WTC11 (cell line): ENCODE results near the gene CPEB1. TPM values are rescaled to one million over a fixed set of nuclear protein-coding genes. Genes with fewer than 3 reads are reported as not detected.

Experiments used
- ATAC-seq: fragments of 200-7000 bp; cut with Tn5 transposase; 2 replicates; pipeline ENCODE4 v1.10.0; 2021; ENCODE audit warnings: mild to moderate bottlenecking, moderate library complexity
- CTCF ChIA-PET: fragments of 300-600 bp; sonication (Branson Sonifier 250); formaldehyde crosslinking; loops from one replicate; lab custom pipeline; 2021; ENCODE audit warnings: antibody characterized with exemption; lab: Charles Lee
- POLR2A ChIA-PET: fragments of 350-600 bp; sonication (Branson Sonifier 250); formaldehyde crosslinking; loops from one replicate; lab custom pipeline; 2021; ENCODE audit warnings: antibody characterized with exemption; lab: Charles Lee
- DNase-seq: peaks from one replicate; pipeline ENCODE4 v3.0.0; 2021; ENCODE audit warnings: low spot score
- H3K27ac Mint-ChIP-seq: 2 replicates; pipeline ENCODE4 v1.8.0; 2021; ENCODE audit warnings: mixed read lengths
- H3K27me3 Mint-ChIP-seq: 2 replicates; pipeline ENCODE4 v1.8.0; 2021; ENCODE audit warnings: low read depth, mild to moderate bottlenecking, moderate library complexity, mixed read lengths
- H3K36me3 Mint-ChIP-seq: 2 replicates; pipeline ENCODE4 v1.8.0; 2021; ENCODE audit warnings: mixed read lengths
- H3K4me1 Mint-ChIP-seq: 2 replicates; pipeline ENCODE4 v1.8.0; 2022; ENCODE audit warnings: mixed read lengths
- H3K4me3 Mint-ChIP-seq: 2 replicates; pipeline ENCODE4 v1.8.0; 2021; ENCODE audit warnings: mild to moderate bottlenecking, moderate library complexity, mixed read lengths
- H3K9me3 Mint-ChIP-seq: 2 replicates; pipeline ENCODE4 v1.8.0; 2021; ENCODE audit warnings: mixed read lengths
- E2F1 ChIP-seq: sonication (generic); formaldehyde crosslinking; IDR thresholded peaks from 2 replicates; pipeline ENCODE4 v1.8.0; 2022; ENCODE audit warnings: mild to moderate bottlenecking, missing genetic modification reagents
- E2F4 ChIP-seq: sonication (generic); formaldehyde crosslinking; IDR thresholded peaks from 2 replicates; pipeline ENCODE4 v1.8.1; 2022; ENCODE audit warnings: low read depth, mild to moderate bottlenecking, moderate library complexity, missing genetic modification reagents, borderline replicate concordance
- ESRRA ChIP-seq: sonication (generic); formaldehyde crosslinking; IDR thresholded peaks from 2 replicates; pipeline ENCODE4 v1.8.1; 2022; ENCODE audit warnings: mild to moderate bottlenecking, missing genetic modification reagents, borderline replicate concordance
- FOXK1 ChIP-seq: sonication (generic); formaldehyde crosslinking; IDR thresholded peaks from 2 replicates; pipeline ENCODE4 v1.8.0; 2022; ENCODE audit warnings: mild to moderate bottlenecking, moderate library complexity, missing genetic modification reagents
- FOXP1 ChIP-seq: sonication (generic); formaldehyde crosslinking; IDR thresholded peaks from 2 replicates; pipeline ENCODE4 v1.8.0; 2022; ENCODE audit warnings: missing genetic modification reagents, mild to moderate bottlenecking, moderate library complexity, borderline replicate concordance
- FOXP4 ChIP-seq: sonication (generic); formaldehyde crosslinking; IDR thresholded peaks from 2 replicates; pipeline ENCODE4 v1.8.0; 2022; ENCODE audit warnings: mild to moderate bottlenecking, missing genetic modification reagents
- HMGA2 ChIP-seq: fragments of 250-450 bp; sonication (Bioruptor Pico); IDR thresholded peaks from 2 replicates; pipeline ENCODE4 v1.4.0; 2021; ENCODE audit warnings: mild to moderate bottlenecking, moderate library complexity
- PRDM15 ChIP-seq: sonication (generic); formaldehyde crosslinking; IDR thresholded peaks from 2 replicates; pipeline ENCODE4 v1.8.0; 2022; ENCODE audit warnings: missing genetic modification reagents
- RORB ChIP-seq: fragments of 250-450 bp; sonication (Bioruptor Pico); IDR thresholded peaks from 2 replicates; pipeline ENCODE4 v1.9.0; 2021; ENCODE audit warnings: mild to moderate bottlenecking
- TCF7 ChIP-seq: sonication (generic); formaldehyde crosslinking; IDR thresholded peaks from 2 replicates; pipeline ENCODE4 v1.8.0; 2022; ENCODE audit warnings: mild to moderate bottlenecking, low read depth, missing genetic modification reagents, moderate library complexity
- TP53 ChIP-seq: sonication (generic); formaldehyde crosslinking; IDR thresholded peaks from 2 replicates; pipeline ENCODE4 v1.8.1; 2023; ENCODE audit warnings: mild to moderate bottlenecking, missing genetic modification reagents
- ZBTB43 ChIP-seq: sonication (generic); formaldehyde crosslinking; IDR thresholded peaks from 2 replicates; pipeline ENCODE4 v1.8.1; 2023; ENCODE audit warnings: mild to moderate bottlenecking, missing genetic modification reagents
- ZNF138 ChIP-seq: sonication (generic); formaldehyde crosslinking; conservative IDR thresholded peaks from 2 replicates; pipeline ENCODE4 v1.8.1; 2022; ENCODE audit warnings: mild to moderate bottlenecking, moderate library complexity, missing genetic modification reagents
- ZNF532 ChIP-seq: fragments of 250-450 bp; sonication (Bioruptor Pico); IDR thresholded peaks from 2 replicates; pipeline ENCODE4 v1.9.0; 2021; ENCODE audit warnings: mild to moderate bottlenecking, borderline replicate concordance
- total RNA-seq: library from RNA; stranded (reverse); gene quantifications from 3 replicates; pipeline ENCODE4 v1.2.3, GENCODE V29; 2021

Gene CPEB1
- total RNA-seq, 1 experiment from 2014 or later = 2.5 TPM

- Mint-ChIP-seq H3K36me3 (no peaks in the 10 kb centered on the region), H3K4me3 (peak overlapping the region; percentile 52)
- POLR2A ChIA-PET = no interaction called here
- TF ChIP-seq FOXK1 = no peak
- TF ChIP-seq, all 79 proteins: peak for 0
- CTCF ChIA-PET = interaction anchor here (0.6 to 0.8 kb wide), 2 partner anchors 15 to 1522 kb away, joined by 3 read pairs; no protein-coding TSS in a partner anchor
- ATAC-seq (peak; percentile 37), DNase-seq (peak; percentile 25)
- Mint-ChIP-seq H3K27me3 (peaks cover 4% of the 10 kb centered on the region), H3K27ac (no peak overlapping the region; the same call in 1 of the 2 replicates), H3K4me1 (peaks cover 15% of the 10 kb centered on the region), H3K9me3 (no peaks in the 10 kb centered on the region)
Observed at GRCh38 chr15:82570721-82571508, 76.2 kb downstream of the CPEB1 start.

- no peak overlapping the region for H3K27ac Mint-ChIP-seq
- TF ChIP-seq TP53 (CRISPR knock-in tag) = no peak
- no peak for TF ChIP-seq ZNF138 (CRISPR knock-in tag)
- no peak for TF ChIP-seq RORB (CRISPR knock-in tag)
- no peak for TF ChIP-seq FOXP4 (CRISPR knock-in tag)
- TF ChIP-seq FOXP1 (CRISPR knock-in tag) = no peak
- TF ChIP-seq E2F4 (CRISPR knock-in tag) = no peak
- no peak for TF ChIP-seq ZBTB43 (CRISPR knock-in tag)
- TF ChIP-seq HMGA2 (CRISPR knock-in tag) = no peak
- TF ChIP-seq TCF7 (CRISPR knock-in tag) = no peak
- no peak for TF ChIP-seq ESRRA (CRISPR knock-in tag)
- no peak for TF ChIP-seq ZNF532 (CRISPR knock-in tag)
- no peak for TF ChIP-seq E2F1 (CRISPR knock-in tag)
- TF ChIP-seq PRDM15 = no peak
- no peak for ATAC-seq
- no peak overlapping the region for H3K4me3 Mint-ChIP-seq
- no peak for DNase-seq
- POLR2A ChIA-PET = no interaction called here
- no peaks in the 10 kb centered on the region for H3K36me3 Mint-ChIP-seq
- H3K9me3 Mint-ChIP-seq = no peaks in the 10 kb centered on the region
- CTCF ChIA-PET = interaction anchor here (0.8 kb wide), 1 partner anchor 14 kb away, joined by 3 read pairs; no protein-coding TSS in a partner anchor
- H3K27me3 Mint-ChIP-seq = peaks cover 3% of the 10 kb centered on the region
- H3K4me1 Mint-ChIP-seq = peaks cover 25% of the 10 kb centered on the region
Observed at GRCh38 chr15:82569834-82570233, 77.3 kb downstream of the CPEB1 start.
